DMS 273 (cell line): ENCODE measurements around the gene KLF12.

Experiments
- DNase-seq: peaks from one replicate; lab custom pipeline; 2025; ENCODE audit not compliant: unreplicated experiment; lab: John Stamatoyannopoulos, UW

KLF12 gene

DNA sequence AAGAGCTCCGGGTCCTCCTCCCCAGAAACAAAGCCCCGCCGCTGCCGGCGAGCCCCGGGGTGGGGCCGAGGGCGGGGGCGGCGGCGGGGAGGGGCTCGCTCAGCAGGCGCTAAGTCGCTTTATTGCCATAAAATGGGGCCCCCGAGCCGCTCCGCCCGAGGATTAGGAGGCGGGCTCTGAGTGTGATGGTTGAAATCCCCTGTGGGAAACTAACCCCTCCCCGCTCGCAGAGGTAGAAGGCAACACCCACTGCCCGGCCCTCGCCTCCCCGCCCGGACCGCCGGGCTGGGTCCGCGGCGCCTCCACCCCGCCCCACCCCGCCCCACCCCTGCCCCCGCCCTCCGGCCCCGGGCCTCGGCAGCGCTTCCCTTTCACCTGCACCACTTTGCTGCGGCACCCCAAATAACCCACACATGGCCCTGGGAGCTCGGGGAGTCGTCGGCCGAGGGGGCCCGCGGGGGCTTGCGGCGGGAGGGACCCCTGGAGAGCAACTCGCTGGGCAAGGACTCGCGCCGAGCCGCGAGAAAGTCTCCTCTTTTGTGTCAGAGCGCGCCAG, at the start of gene KLF12:
KLF12 (minus strand) TSS at position 184 of the 556 bp plus-strand sequence.
- peak; percentile 95 for DNase-seq

DNA sequence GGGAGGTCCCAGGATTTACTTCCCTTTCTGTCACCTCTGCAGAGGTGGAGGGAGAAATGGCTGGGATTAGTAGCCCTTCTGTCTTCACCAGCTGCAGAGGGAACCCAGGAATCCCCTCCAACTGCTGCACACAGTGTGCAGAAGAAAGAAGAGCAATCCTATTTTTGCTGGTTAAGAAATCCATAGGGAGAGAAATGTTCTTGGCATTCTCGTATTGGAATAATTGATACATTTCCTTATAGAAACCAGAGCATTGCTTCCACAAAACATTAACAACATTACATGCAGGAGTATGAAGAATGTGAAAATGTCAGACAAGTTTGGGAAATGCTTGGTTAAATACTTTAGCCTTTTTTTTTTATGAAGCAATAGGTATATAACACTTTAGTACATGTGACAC, 48.3 kb upstream of the KLF12 start:
- no peak for DNase-seq

DNA sequence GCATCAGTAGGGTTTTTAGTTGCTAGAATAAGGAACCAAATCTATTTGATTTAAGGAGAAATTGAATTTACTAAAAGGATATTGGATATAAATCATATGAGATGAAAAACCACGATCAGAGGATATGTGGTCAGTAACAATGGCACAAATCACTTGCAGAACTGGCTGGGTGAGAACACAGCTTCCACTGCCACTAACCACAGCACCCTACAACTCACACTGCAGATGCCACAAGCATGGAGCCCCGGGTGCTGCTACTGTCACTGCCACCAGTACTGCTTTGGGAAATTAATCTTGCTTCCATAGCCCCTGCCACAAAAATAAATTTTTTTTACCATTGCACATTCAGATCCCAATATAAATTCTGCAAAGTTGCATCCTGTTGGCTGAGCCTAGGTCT, 40.6 kb upstream of the KLF12 start:
- DNase-seq, result no peak

DNA sequence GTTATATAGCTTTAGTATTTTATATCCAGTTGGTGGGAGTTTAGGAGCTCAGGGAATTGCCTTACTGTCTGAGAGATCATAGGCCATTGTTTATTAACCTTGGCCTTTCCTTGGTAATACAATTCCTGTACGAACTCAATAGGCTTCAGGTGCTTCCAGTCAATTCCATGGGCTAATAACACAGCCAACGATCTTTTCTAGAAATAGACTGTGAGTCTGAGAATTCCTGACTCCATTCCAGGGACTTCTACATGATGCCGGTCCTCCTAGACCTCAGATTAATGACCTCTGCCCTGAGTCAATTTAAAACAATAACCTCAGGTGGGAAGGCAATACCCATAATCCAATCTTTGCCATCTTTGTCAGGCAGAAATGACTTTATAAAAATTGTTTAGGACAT, 39.6 kb upstream of the KLF12 start:
- DNase-seq, result no peak

DNA sequence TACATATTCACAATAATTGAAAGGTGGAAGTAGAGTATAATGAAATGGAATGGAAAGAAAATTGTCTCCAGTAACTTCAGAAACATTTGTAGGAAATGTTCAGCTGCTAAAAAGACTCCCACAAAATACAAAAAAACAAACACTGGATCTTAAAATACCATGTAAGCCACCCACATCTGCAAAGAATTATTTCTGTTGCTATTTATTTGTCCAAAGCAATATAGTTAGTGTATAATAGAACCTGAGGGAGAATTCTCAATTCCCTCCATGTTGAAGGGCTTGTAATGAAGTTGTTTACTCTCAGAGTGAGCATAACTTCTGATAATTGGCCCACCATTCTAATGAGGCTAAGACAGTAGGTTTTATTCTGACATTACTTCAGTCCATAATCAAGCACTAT, 37.4 kb upstream of the KLF12 start:
- DNase-seq, result no peak

DNA sequence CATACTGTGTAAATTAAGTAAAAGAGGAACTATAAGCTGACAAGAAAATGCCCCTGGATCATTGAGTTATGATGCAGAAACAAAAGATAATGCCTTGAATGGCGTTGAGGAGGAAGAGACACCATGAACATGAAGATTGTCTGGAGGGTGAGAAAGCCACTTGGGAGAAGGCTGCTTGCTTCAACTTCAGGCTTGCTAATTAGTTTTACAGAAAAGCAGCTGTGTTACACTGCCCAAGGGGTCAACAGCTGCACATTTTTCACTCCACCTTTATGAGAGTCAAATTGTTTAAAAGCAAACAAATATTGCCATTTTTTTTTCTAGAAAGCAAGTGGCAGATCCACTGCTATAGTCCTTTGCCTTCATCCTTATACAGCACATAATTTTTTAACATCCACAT, 35.5 kb upstream of the KLF12 start:
- no peak for DNase-seq

DNA sequence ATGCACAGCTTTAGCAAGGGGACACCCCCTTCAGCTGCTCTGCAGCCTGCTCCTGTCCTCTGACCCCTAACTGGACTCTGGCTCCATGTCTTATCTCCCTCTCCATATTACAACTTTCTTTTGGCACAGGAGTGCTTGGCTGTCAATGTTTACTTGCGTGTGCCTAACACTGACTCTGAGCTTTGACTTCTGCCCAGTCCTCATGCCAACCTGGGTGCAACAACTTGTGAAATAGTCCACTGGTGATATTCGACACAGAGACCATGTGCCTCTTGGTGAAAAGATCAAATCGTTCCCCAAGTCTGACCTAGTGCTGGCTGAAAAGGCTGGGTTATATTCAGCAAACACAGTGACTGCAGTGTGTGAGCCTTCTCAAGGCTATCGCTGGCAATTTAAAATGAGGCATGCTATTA, 34.1 kb upstream of the KLF12 start:
- no peak for DNase-seq

DNA sequence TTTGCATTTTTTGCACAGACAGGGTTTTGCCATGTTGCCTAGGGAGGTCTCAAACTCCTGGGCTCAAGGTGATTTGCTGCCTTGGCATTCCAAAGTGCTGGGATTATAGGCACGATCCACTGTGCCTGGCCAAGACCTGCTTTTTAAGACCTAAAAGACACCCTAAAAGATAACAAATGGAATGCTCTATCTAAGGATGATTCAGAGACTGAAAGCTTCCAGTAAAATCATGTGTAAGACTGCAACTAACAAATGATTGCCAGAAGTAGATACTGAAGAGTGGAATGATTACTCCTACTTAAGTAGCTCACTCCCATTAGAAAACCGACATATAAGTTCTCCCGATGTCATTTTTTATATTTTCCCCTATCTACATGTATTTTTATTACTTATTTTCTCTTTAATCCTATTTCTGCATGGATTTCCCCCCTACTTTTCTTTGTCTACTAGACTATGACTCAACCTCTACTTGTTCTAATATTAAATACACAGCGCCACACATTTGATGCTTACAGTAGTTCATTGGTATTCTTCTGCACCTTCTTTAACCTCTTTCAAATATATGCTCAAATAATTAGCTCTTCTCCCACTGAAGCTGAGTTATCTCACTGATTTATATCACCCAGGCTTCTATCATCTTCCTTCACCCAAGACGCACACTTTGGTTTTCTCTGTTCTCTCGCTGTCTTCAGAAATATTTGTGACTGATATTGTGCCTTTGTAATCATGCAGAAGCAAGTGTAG, 32.2 kb upstream of the KLF12 start:
- no peak for DNase-seq

DNA sequence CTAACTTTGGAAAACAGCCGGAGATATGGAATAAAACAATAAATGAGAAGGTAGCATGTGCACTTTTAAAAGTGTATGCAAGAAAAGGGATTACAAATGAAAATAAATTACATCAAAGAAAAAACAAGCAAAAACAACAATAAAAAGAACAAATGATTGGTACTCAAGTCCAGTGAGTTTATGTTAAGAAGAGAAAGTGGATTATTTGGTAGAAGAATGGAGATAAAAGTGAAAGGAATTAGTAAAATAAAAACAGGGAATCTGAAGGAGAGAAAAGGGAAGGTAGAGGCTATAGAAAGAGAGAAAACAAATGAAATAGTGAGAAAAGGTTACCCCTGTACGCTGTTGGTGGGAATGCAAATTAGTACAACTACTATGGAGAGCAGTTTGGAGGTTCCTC, 28.6 kb upstream of the KLF12 start:
- DNase-seq, result no peak

DNA sequence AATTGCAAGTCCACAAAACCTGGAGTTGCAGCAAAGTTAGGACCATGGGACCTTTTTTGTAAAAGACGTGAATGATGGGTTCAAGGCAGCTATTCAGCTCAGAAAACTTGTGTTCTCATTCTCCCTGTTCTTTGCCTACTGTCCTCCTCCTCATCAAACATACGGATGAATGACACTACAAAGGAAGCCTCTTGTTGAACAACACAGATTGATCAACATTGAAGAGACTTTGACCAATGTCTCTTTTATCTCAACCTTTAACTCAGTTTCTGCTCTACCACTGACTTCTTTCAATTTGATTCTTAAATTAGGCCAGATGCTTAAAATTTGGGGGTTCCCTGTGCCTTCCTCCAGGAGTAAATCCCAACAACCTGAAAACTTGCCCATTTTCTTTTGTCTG, 27.9 kb upstream of the KLF12 start:
- DNase-seq, result no peak

DNA sequence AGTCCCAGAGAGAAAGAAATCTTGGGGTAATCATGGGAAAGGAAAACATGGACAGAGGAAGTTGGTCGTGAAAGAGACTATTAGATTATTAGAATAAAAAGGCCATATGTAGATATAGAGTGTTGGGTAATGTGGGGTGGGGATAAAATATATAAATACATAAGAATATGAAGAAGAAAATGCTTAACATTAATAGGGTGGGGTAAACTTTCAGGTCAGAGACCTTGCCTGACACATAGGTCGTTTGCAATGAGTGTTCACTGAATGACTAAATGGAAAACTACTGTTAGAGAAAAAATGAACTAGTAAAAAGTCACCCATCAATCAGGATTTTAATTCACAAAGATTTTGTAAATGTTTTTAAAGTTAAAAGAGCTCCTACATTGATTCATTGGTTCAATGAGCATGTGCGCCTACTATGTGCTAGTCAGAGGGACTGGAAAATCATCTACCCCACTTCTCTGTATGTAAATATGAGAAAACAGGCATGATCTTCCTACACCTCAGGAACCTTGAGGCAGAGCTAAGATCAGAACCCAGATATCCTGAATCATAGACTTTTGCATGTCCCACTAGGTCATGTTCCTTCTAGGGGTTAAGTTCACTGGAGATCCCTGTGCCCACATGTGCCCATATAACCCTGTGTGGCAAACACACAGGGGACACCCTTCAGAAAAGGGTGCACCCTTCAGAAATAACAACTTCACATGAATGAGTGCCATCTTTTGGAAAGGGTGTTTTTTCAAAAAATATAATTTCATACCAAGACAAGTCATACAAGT, 24.6 kb upstream of the KLF12 start:
- no peak for DNase-seq

DNA sequence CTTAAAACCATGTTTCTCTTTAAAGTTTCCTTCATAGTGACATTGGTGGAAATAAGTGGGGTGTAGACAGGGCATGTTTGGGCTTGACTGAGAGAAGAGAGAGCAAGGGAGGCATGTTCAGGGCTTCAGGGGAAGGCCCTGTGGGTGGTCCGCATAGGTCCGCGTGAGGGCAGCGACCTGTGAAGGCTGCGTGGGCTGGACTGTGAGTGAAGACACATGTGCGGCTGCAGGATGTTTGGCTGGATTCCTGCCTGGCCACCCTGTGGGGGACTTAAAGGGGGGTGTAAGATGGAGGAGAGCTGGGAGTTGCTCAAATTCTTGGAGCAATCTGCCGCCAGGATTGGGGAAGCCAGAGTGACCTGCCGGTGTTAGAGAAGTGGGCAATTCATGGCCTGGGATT, 23.8 kb upstream of the KLF12 start:
- DNase-seq, result no peak

DNA sequence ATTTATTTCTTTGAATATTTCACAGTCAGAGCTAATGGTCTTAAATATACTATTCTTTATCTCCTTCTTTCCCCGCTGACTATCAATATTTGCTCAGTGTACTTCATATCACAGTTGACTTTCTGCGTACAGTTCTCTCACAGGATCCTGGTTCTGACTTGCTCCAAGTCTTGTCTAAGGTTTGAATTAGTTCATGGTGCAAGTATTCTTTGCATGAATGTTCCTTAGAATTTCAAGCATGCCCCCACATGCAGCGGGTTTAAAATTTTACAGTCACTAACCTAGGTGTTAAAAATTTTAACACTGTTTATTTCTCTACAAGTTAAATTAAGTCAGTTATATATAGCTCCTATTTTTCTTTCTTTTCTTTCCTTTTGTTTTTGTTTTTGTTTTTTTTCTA, 20.8 kb upstream of the KLF12 start:
- no peak for DNase-seq

DNA sequence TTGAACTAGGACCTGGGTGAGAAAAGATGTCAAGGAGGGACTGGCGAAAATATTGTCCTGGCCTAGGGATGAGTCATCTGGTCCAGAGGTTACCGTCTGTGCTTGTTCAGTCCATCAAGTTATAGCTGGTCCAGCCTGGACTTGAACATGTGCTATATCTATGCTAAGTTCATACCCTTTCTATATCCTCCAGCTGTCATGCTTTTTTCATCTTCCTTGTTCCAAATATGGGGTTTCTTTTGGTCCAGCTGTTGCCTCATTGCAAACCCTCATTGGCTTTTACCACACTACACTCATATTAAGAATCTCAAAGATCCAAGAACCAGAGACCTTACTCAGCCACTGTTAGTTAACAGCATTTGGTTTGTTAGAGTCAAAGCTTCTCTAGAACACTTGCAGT, 19.1 kb upstream of the KLF12 start:
- DNase-seq, result peak; percentile 22

DNA sequence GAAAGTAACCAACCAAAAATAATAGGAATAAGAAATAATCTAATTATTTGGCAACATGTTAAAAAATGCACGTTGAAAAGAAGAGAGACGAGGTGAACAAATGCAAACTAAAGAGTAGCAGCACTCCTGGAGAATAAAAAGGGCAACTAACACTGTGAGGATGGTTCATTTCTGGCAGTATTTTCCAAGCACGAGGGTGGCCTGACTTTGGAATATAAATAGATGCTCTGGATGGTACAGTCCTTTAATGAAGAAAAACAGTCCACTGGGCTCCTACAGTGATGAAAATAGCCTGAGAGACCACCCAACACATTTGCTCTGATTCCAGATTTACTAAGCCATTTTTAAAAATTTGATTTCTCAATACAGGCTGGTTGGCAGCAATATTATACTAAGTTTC, 17.7 kb upstream of the KLF12 start:
- no peak for DNase-seq

DNA sequence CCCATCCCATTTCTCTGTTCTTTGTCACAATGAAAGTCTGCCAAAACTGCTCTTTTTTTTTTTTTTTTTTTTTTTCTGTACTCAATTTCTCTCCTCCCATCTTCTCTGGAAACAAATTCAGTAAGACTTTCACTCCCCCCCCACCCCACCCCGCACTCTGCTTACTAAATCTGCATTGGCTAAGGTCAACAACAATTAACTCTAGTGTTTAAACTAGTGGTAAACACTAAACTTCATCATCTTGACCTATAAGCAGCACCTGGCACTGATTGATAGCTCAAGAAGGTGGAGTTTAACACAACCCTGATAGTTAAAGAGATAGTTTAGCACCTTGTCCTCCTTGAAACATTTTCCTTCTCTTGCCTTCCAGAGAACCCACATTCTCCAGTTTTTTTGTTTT, 14.1 kb upstream of the KLF12 start:
- no peak for DNase-seq

DNA sequence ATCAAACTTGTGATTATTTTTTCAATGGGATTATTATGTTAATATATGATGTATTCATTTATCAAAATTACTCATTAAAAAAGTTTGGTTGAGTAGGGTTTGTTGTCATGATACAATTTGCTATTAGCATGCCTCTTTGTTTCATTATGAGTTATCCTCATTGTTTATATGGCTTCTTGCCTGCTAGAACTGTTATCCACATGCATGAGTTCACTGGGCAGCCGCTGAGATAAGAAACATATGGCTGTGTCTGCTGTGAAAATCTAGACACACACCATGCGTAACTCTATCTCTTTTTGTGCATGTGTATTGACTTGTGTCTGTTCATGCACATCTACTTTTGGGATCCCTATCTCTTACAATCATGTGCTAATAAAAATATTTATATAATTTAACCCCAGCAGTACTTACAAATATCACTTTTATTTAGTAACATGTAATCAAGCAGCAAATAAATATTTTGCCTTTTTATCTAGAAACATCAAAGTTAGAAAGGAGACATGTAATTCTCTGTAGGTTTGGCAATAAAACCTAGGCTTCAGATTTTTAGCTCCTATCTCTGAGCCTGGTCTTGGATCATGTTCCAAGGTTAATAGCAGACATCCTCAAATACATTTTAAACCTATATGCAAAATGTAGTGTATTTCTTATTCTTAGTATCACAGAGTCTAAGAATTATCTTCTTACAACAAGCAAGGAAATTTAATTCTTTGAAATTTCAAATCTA, 11.2 kb upstream of the KLF12 start:
- DNase-seq, result peak; percentile 77

DNA sequence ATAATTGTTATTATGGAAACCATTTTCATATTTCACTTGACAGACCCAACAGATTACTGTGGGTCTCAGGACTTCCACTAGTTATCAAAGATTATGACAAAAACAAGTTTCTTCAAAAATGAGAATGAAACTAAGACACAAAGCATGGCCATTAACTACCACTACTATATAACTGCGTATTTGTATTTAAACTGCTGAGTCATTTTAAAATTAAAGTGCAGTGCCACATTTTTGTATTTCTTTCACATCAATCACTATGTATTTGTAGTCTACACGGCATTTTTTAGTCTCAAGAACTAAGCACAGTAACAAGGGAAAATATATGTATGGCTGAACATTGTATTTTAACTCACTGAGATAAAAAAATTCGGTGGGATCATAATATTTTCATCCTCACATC, 10.1 kb upstream of the KLF12 start:
- DNase-seq, result no peak

DNA sequence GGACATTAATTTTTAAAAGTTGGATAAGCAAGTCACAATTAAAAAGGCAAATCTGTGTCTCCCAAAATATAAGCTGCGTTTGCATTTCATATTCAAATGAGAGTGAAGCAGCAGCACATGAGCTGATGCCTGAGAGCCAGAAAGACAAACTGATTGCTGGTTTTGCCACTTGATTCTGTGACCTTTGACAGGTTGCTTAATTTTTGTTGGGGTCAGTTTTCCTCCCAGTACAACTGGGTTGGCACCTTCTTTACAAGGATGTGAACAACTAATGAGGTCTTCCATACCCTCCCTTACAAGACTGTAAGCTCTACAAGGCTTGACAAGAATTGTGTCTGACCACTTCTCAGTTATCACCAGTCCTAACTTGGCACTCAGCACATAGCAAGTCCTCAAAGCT, 8.1 kb upstream of the KLF12 start:
- no peak for DNase-seq

DNA sequence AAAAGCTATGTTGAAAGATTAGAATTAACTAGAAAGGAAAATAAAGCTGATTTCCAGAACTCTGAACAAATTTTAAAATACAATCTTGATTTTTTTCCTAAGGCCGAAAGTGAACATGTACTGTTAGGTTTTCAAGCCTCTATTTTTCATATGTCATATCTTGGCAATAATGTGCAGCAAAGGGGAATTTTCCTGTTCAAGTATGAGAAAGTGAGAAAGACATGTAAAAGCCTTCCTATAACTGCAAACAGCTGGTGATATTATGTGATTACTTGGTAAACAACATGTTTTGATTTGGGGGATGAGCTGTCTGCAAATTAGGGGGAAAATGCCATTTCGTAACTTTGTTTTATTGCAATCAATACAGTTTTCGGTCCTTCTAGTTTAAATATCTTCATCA, 4.0 kb upstream of the KLF12 start:
- DNase-seq, result no peak

DNA sequence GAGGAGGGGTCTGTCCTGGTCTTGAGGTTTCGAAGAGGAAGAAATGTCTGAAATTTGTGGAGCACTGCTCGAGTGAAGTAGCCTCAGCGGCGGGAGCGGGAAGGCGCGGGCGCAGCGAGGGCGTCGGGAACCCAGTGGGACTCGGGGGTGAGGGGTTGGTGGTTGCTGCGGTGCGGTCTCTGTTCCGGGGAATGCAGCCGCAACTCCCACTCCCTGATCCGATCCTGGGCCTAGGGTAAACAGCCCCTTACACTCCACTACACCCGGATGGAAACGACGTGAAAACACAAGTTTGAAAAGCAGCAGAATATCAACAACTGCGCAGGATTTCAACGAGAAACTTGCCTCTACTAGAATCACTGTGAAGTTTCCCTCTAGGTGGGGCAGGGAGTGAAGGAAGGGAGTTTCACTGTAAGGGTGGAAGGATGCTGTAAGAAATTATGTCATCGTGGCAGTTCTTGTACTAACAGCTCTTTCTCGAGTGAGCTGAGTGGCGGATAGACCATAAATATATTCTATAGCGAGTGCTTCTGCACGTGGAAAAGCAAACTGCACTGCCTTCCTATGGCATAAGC, 2.0 kb upstream of the KLF12 start:
- DNase-seq, result peak; percentile 42
